NCI-H1417 treated with DMSO at 0.1 percent for 48 hours (cell line): Measurements from ENCODE around the gene TFPI.

ENCODE experiments used
- DNase-seq: peaks from one replicate; lab custom pipeline; 2025; lab: John Stamatoyannopoulos, UW

The TFPI gene

GRCh38 chr2:187466129-187466792 is 88.0 kb downstream of the TFPI start:
- DNase-seq: no peak

- DNase-seq: no peak
These were observed 91.4 kb downstream of the TFPI start for GRCh38 chr2:187462839-187463238.

- no peak for DNase-seq
These were observed 92.7 kb downstream of the TFPI start for GRCh38 chr2:187461294-187462261.

- DNase-seq: no peak
These were observed 95.0 kb downstream of the TFPI start for GRCh38 chr2:187459256-187459655.

- no peak for DNase-seq
These were observed 101.1 kb downstream of the TFPI start for GRCh38 chr2:187453078-187453641.

GRCh38 chr2:187451510-187451909 is 102.7 kb downstream of the TFPI start:
- no peak for DNase-seq

GRCh38 chr2:187447336-187447735 is 106.9 kb downstream of the TFPI start:
- no peak for DNase-seq

GRCh38 chr2:187446711-187447110 is 107.5 kb downstream of the TFPI start:
- DNase-seq: no peak

- DNase-seq: no peak
These were observed 109.2 kb downstream of the TFPI start for GRCh38 chr2:187445051-187445450.

GRCh38 chr2:187442778-187443177 is 111.5 kb downstream of the TFPI start:
- no peak for DNase-seq

GRCh38 chr2:187442378-187442777 is 111.9 kb downstream of the TFPI start:
- no peak for DNase-seq

GRCh38 chr2:187440101-187440675 is 114.0 kb downstream of the TFPI start:
- DNase-seq: no peak

GRCh38 chr2:187438455-187438854 is 115.8 kb downstream of the TFPI start:
- no peak for DNase-seq

GRCh38 chr2:187435756-187436155 is 118.5 kb downstream of the TFPI start:
- no peak for DNase-seq

- no peak for DNase-seq
These were observed 119.2 kb downstream of the TFPI start for GRCh38 chr2:187435078-187435477.

GRCh38 chr2:187434342-187434785 is 119.9 kb downstream of the TFPI start:
- DNase-seq: no peak

- DNase-seq: no peak
These were observed 122.3 kb downstream of the TFPI start for GRCh38 chr2:187431911-187432310.

GRCh38 chr2:187429989-187430388 is 124.2 kb downstream of the TFPI start:
- no peak for DNase-seq

GRCh38 chr2:187424146-187424545 is 130.1 kb downstream of the TFPI start:
- DNase-seq: no peak

- no peak for DNase-seq
These were observed 132.0 kb downstream of the TFPI start for GRCh38 chr2:187422282-187422681.

GRCh38 chr2:187421519-187421918 is 132.7 kb downstream of the TFPI start:
- no peak for DNase-seq

- no peak for DNase-seq
These were observed 134.4 kb downstream of the TFPI start for GRCh38 chr2:187419808-187420207.
